Endodermal cell (in vitro differentiated cells): ENCODE measurements around the gene KRT9. TPM values are rescaled to one million over a fixed set of nuclear protein-coding genes. Genes with fewer than 3 reads are reported as not detected.
A peak's percentile ranks its signal among the peaks of the same experiment; 100 is the strongest.

Experiments used
- DNase-seq: peaks from one replicate; pipeline ENCODE4 v3.0.0-alpha.2; 2017
- H3K27ac ChIP-seq: 2 replicates; pipeline ENCODE4 v1.5.1; 2013; ENCODE audit warnings: mild to moderate bottlenecking, low read depth, low read length, moderate library complexity
- H3K27me3 ChIP-seq: 2 replicates; pipeline ENCODE4 v1.6.1; 2013; ENCODE audit warnings: mild to moderate bottlenecking, low read length, moderate library complexity; ENCODE audit not compliant: insufficient read depth, control insufficient read depth, poor library complexity, severe bottlenecking
- H3K36me3 ChIP-seq: 2 replicates; pipeline ENCODE4 v1.7.0; 2013; ENCODE audit warnings: mild to moderate bottlenecking, low read length, moderate library complexity; ENCODE audit not compliant: control insufficient read depth, insufficient read depth
- H3K4me1 ChIP-seq: one replicate; pipeline ENCODE4 v1.7.0; 2013; ENCODE audit warnings: low read length; ENCODE audit not compliant: control insufficient read depth, insufficient read depth
- H3K4me3 ChIP-seq: 2 replicates; pipeline ENCODE4 v1.5.1; 2013; ENCODE audit warnings: mild to moderate bottlenecking, low read length, moderate library complexity
- H3K9ac ChIP-seq: 2 replicates; pipeline ENCODE4 v1.6.1; 2013; ENCODE audit warnings: mild to moderate bottlenecking, low read length, moderate library complexity; ENCODE audit not compliant: poor library complexity, severe bottlenecking; ENCODE audit errors: extremely low read depth
- H3K9me3 ChIP-seq: 2 replicates; pipeline ENCODE4 v1.6.1; 2013; ENCODE audit warnings: mild to moderate bottlenecking, low read length, moderate library complexity; ENCODE audit not compliant: control insufficient read depth
- H3K27ac Mint-ChIP-seq: 2 replicates; pipeline ENCODE4 v1.8.0; 2020; ENCODE audit warnings: mixed read lengths
- H3K27me3 Mint-ChIP-seq: 2 replicates; pipeline ENCODE4 v1.8.0; 2021; ENCODE audit warnings: mild to moderate bottlenecking, mixed read lengths; ENCODE audit not compliant: insufficient read depth
- H3K36me3 Mint-ChIP-seq: 2 replicates; pipeline ENCODE4 v1.8.0; 2020; ENCODE audit warnings: low read depth, mixed read lengths
- H3K4me1 Mint-ChIP-seq: 2 replicates; pipeline ENCODE4 v1.8.0; 2020; ENCODE audit warnings: mixed read lengths
- H3K4me3 Mint-ChIP-seq: 2 replicates; pipeline ENCODE4 v1.8.0; 2020; ENCODE audit warnings: mild to moderate bottlenecking, moderate library complexity, mixed read lengths
- H3K9me3 Mint-ChIP-seq: 2 replicates; pipeline ENCODE4 v1.8.0; 2020; ENCODE audit warnings: mild to moderate bottlenecking, mixed read lengths
- CTCF ChIP-seq: fragments of 200-600 bp; sonication (generic); conservative IDR thresholded peaks from 2 replicates; pipeline ENCODE4 v1.5.0; 2021; ENCODE audit warnings: antibody characterized with exemption, mild to moderate bottlenecking
- WGBS, 2 experiments: methylation state at CpG; one replicate each; pipeline versions ENCODE4 v1.1.5 to v1.1.7; 2013; ENCODE audit warnings: missing lambda C conversion rate in 2 of 2, mixed read lengths in 1 of 2; ENCODE audit not compliant: insufficient coverage in 1 of 2, insufficient read length in 1 of 2; 5-methylcytosine and 5-hydroxymethylcytosine counted together
- total RNA-seq, 2 donors: library from RNA; stranded (reverse); fragmentation: NEBNext Ultra II Directional in 1 of 2; extraction: Animal tissue kit (Norgen Biotek cat#: 25700) in 1 of 2; gene quantifications; 2 replicates in 1 of 2; 3 replicates in 1 of 2; pipeline ENCODE4 v1.2.1, GENCODE V29; 2021

KRT9 gene
- total RNA-seq, 2 donors from 2014 or later, result not detected

DNA sequence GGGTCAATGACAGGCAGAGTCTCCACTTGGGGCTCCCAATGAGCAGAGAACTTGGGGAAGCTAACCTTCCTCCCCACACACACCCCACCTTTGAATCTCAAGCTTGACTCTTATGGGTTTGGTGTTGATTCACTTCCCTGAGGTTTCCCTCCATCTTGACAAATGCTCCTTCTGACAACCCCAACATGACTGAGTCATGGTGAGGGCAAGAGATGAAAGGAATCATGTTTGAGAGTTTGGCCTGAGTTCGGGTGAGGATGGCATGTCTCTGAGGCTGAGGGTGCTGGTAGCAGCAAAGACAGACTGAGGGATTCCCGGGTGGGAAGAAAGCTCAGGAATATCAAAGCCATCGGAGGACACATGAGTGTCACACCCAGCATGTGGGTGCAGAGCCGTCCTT lies 18.7 kb downstream of the KRT9 start:
- Mint-ChIP-seq H3K9me3 (no peaks in the 10 kb centered on the region), H3K36me3 (no peaks in the 10 kb centered on the region), H3K4me1 (peaks cover 5% of the 10 kb centered on the region), H3K27ac (no peak overlapping the region), H3K4me3 (no peak overlapping the region), H3K27me3 (peaks cover 11% of the 10 kb centered on the region)
- 84 to 100% methylated on average over 4 of the region's 4 CpGs for WGBS, 2 experiments
- H3K27ac ChIP-seq, result no peak overlapping the region
- H3K36me3 ChIP-seq, result no peaks in the 10 kb centered on the region
- H3K9me3 ChIP-seq, result no peaks in the 10 kb centered on the region
- no peak overlapping the region for H3K4me3 ChIP-seq
- H3K9ac ChIP-seq, result no peak overlapping the region
- H3K27me3 ChIP-seq, result no peaks in the 10 kb centered on the region
- no peak for DNase-seq
- TF ChIP-seq CTCF, result no peak
- H3K4me1 ChIP-seq, result peaks cover 2% of the 10 kb centered on the region

DNA sequence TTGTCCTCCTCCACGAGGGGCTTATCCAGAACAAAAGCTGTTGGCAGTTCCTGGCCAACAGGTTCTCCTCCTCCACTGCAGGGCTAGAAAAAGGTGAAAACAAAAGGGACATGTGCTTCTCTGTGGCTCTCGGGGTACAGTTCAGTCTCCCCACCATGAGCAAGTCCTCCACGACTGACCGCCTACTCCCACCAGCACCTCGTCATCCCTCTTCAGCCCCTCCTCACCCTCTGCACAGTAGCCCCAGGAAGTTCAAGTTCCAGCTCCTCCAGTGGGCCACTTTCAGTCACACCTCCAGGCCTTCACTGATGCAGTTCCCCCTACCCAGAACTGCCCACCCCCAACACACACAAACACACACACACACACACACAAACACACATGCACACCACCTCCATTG lies 19.4 kb downstream of the KRT9 start:
- Mint-ChIP-seq H3K4me3 (no peak overlapping the region), H3K27me3 (peaks cover 16% of the 10 kb centered on the region), H3K36me3 (no peaks in the 10 kb centered on the region), H3K4me1 (peaks cover 5% of the 10 kb centered on the region), H3K9me3 (peaks cover under 1% of the 10 kb centered on the region), H3K27ac (peak overlapping the region; percentile 0)
- Histone ChIP-seq H3K36me3 (no peaks in the 10 kb centered on the region), H3K4me1 (peaks cover 2% of the 10 kb centered on the region), H3K9me3 (no peaks in the 10 kb centered on the region), H3K4me3 (no peak overlapping the region), H3K27me3 (no peaks in the 10 kb centered on the region), H3K9ac (no peak overlapping the region), H3K27ac (no peak overlapping the region)
- peak; percentile 38 for DNase-seq
- no peak for TF ChIP-seq CTCF
- WGBS, 2 experiments, result 87 to 91% methylated on average over 4 to 5 of the region's 5 CpGs

- WGBS, 2 experiments, result 72 to 89% methylated on average over 1 to 5 of the region's 5 CpGs
- DNase-seq, result no peak
- Histone ChIP-seq H3K4me3 (no peak overlapping the region), H3K9me3 (peaks cover 8% of the 10 kb centered on the region), H3K36me3 (no peaks in the 10 kb centered on the region), H3K27ac (no peak overlapping the region), H3K27me3 (no peaks in the 10 kb centered on the region), H3K4me1 (peaks cover 2% of the 10 kb centered on the region), H3K9ac (no peak overlapping the region)
- Mint-ChIP-seq H3K27me3 (peaks cover 14% of the 10 kb centered on the region), H3K27ac (no peak overlapping the region), H3K9me3 (peaks cover 10% of the 10 kb centered on the region), H3K4me3 (no peak overlapping the region), H3K4me1 (peaks cover 7% of the 10 kb centered on the region), H3K36me3 (no peaks in the 10 kb centered on the region)
- TF ChIP-seq CTCF, result no peak
Observed at GRCh38 chr17:41551365-41551764, 20.5 kb downstream of the KRT9 start.
